ENCODE measurements around the gene CTNNBL1.
A peak's percentile ranks its signal among the peaks of the same experiment; 100 is the strongest.

CTNNBL1 gene

DNA sequence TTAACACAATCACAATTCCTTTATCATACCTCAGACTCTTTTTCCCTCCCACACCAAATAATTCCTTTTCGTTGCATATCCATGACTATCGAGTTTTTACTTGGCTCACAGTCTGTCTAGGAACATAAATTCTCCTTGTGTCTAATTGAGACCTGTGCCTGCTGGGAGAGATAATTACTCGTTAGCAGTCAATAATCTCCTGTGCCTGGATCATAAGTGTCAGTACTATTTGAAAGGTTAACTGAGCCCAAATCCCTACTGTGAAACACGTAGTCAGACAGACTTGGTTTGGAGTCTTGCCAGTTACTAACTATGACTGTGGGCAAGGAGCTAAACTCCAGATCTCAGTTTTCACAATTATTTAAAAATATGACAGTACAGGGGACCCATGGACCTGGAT, 5.7 kb upstream of the CTNNBL1 start:
- no peak for DNase-seq (ENCODE audit: low read depth)
- H3K4me3 ChIP-seq (ENCODE audit: low read length) = no peak overlapping the region
- TF ChIP-seq, protein P1, sequence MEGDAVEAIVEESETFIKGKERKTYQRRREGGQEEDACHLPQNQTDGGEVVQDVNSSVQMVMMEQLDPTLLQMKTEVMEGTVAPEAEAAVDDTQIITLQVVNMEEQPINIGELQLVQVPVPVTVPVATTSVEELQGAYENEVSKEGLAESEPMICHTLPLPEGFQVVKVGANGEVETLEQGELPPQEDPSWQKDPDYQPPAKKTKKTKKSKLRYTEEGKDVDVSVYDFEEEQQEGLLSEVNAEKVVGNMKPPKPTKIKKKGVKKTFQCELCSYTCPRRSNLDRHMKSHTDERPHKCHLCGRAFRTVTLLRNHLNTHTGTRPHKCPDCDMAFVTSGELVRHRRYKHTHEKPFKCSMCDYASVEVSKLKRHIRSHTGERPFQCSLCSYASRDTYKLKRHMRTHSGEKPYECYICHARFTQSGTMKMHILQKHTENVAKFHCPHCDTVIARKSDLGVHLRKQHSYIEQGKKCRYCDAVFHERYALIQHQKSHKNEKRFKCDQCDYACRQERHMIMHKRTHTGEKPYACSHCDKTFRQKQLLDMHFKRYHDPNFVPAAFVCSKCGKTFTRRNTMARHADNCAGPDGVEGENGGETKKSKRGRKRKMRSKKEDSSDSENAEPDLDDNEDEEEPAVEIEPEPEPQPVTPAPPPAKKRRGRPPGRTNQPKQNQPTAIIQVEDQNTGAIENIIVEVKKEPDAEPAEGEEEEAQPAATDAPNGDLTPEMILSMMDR (IDR thresholded peaks at IDR 0.05; ENCODE audit: insufficient read depth, low read depth, low read length, missing control alignments) = no peak

DNA sequence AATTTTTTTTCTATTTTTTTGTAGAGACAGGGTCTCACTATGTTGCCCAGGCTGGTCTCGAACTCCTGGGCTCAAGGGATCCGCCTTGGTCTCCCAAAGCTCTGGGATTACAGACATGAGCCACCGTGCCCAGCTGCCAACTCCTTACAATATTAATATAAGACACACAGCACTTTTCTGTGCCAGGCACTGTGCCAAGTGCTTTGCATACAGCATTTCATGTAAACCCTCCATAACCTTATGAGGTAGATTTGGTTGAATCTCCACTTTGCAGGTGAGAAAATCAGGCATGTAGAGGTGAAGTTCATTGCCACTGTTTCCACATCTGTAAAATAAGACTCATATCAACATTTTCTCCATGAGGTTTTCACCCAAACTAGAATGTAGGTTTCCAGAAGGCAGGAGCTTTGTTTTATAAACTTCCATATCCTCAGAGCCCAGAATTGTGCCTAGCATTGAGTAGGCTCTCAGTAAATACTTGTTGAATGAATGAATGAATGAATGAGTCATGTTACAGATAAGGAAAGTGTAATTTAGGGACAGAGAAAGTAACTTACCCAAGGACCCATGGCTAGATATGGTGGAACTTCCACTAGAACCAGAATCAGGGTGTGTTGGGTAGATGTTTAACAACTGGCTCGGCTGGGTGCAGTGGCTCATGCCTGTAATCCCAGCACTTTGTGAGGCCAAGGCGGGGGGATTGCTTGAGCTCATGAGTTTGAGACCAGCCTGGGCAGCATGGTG, 3.0 kb upstream of the CTNNBL1 start:
- no peak for DNase-seq (ENCODE audit: low read depth)
- no peak overlapping the region for H3K4me3 ChIP-seq (ENCODE audit: low read length)
- TF ChIP-seq, protein P1 (IDR thresholded peaks at IDR 0.05; ENCODE audit: insufficient read depth, low read depth, low read length, missing control alignments) = no peak

DNA sequence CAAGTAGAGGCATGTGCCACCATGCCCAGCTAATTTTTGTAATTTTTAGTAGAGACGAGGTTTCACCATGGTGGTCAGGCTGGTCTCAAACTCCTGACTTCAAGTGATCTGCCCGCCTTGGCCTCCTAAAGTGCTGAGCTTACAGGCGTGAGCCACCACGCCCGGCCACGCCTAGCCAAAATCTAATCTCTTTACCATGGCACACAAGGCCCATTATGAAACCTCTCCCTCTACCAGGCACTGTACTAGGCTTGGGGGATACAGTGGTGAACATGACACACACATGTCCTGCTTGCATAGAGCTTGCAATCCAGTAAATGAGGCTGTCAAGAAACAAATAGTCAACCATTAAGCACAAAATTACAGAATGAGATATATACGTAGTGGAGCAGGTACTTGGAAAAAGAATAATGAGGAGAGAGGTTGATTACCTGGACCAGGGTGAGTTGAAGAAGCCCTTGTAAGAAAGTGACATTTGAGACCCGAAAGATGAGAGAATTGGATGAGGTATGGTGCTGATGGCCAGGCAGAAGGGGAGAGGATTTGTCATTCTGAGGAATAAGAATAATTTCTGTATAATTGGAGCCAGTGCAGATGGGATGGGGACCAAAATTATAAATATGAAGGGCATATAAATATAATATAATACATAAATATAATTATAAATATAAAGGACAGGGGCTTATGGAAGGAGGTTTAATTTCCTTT, 1.2 kb upstream of the CTNNBL1 start:
- H3K4me3 ChIP-seq (ENCODE audit: low read length) = no peak overlapping the region

DNA sequence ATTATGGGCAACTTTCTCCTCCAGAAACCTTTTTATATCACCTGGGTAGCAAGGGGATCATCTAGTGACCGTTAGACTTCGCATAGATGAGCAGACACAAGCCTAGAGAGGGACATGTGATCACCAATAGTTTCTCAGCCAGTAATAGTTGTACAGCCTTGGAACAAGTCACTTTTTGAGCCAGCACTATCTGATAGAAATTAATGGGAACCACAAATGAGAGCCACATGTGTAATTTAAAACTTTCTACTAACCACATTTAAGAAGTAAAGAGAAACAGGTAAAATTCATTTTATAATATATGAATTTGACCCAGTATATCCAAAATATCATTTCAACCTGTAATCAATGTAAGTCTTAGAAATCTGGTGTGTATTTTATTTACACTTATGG, 592 bp upstream of the CTNNBL1 start:
- peak overlapping the region; percentile 97 for H3K4me3 ChIP-seq (ENCODE audit: low read length)
- no peak for DNase-seq (ENCODE audit: low read depth)
- TF ChIP-seq, protein P1 (IDR thresholded peaks at IDR 0.05; ENCODE audit: insufficient read depth, low read depth, low read length, missing control alignments) = no peak

More for the DNA sequence above, 1.2 kb upstream of the CTNNBL1 start:
- TF ChIP-seq, protein P1 (IDR thresholded peaks at IDR 0.05; ENCODE audit: insufficient read depth, low read depth, low read length, missing control alignments) = no peak
- no peak for DNase-seq (ENCODE audit: low read depth)

DNA sequence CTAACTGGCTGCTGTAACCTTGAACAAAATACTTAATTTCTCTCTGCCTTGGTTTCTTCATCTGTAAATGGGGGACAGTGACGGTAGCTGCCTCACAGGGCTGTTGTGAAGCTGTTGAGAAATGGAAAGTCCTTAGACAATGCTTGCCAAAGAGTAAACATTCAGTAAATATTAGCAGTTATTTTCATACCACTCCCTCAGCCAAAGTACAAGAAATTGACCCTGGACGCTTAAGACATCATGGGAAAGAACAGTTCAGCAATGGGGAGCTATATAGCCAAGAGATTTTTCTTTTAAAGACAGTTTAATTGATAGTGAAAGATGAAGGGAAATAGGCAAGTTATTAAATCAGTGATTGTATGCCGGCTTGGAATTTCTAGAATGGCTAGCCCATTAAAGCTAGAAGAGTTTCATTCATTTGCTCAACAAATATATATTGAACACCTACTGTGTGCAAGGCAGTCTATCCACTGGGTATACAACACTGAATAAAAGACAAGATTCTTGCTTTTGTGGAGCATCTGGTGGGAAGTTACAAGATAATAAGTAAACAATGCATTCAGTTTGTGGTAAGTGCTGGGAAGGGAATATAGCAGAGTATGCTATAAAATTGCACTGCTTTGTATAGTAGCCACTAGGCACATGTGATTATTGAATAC, 2.0 kb downstream of the CTNNBL1 start:
- TF ChIP-seq, protein P1 (IDR thresholded peaks at IDR 0.05; ENCODE audit: insufficient read depth, low read depth, low read length, missing control alignments) = no peak
- no peak overlapping the region for H3K4me3 ChIP-seq (ENCODE audit: low read length)
- DNase-seq (ENCODE audit: low read depth) = no peak

DNA sequence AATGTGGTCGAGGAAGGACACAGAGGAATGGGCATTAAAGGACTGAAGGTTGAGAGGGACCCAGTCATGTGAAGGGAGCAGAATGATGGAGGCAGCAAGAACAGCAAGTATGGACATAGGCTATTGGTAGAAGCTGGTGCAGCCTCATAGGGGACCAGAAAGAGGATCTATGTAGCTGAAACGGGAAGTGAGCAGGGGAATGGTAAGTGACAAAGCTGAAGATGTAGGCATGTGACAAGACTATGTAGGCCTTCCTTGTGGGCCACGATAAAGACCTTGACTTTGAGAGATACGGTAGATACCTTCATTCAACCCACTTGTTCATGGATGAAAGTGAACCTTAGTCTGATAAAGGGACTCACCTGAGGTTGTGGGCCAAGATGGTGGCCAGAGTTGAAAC, 3.5 kb downstream of the CTNNBL1 start:
- no peak for DNase-seq (ENCODE audit: low read depth)
- H3K4me3 ChIP-seq (ENCODE audit: low read length) = no peak overlapping the region
- TF ChIP-seq, protein P1 (IDR thresholded peaks at IDR 0.05; ENCODE audit: insufficient read depth, low read depth, low read length, missing control alignments) = no peak
